Measurements from ENCODE around the gene MTHFD1L.

The MTHFD1L gene

DNA sequence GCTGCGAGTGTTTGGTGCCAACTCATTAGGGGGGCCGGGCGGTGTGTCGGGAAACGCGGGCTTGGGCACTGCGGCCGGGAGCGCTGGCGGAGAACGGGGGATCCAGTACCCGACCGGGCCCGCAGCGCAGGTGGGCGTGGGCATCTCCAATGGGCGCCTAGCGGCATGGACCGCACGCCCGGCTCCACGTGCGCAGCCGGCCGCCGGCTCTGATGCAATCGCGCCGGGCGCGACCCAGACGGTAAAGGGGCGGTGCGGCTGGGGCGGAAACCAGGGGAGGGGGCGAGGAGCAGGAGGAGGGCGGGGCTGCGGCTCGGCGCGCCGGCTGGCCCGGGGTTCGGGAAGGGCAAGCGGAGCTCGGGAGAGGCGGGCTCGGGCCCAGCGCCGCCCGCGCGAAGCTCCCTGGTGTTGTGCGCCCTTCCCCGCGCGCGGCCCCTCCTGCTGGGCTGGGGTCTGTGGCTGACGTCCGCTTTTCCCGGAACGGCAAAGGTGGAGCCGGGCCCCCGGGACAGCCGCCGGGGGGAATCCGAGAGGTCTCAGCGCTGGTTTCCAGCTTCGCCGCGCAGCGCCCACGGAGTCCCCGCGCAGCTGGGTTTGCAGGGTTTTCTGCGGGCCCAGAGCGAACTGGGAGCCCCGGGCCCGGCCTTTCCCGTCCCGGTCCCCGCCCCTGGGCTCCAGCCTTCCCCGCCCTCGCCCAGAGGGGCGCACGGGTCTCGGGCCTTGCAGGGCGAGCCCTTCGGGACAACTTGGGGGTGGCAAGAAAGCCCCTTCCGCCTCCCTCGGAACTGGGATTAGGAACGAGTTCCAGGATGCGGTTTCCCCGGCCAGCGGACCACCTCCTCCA lies 867 bp downstream of the MTHFD1L start:
- peak; percentile 82 for DNase-seq

- DNase-seq = no peak
These were observed 1.5 kb downstream of the MTHFD1L start for GRCh38 chr6:150866991-150867501.

GRCh38 chr6:150868759-150869158 lies 3.3 kb downstream of the MTHFD1L start:
- no peak for DNase-seq

DNA sequence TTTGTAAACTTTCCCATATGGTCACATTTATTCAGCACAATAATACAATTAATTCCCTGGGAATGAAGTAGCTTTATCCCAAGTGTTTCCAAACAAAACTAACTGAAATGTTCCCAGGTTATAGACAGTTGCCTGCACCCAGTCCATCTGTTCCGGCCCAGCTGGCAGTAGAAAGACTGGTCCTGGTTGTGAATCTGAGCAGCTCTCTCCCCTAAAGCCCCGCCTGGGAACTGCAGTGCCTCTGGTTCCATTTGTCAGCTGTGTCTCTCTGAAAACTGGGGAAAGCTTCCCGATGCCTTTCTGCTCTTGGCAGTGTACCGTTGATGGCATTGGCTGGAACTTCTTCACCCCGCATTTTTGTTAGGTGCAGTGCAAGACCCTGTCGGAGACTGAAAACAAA lies 8.7 kb downstream of the MTHFD1L start:
- DNase-seq = no peak

DNA sequence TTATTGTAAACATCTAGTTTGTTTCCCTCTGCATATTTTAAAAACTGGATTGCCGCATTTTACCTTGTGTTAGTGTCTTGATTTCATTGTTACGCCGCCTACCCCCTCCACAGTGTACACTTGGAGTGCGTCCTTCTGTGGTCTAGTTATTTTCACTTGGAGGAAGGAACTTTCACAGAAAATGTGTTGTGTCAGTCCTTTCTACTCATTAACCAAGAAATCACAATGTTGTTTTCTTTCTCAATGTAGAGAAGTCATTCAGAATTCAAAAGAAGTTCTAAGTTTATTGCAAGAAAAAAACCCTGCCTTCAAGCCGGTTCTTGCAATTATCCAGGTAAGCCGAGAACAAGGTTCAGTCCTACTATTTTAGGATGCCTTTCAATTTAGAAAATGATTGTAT lies 10.3 kb downstream of the MTHFD1L start:
- DNase-seq = no peak

GRCh38 chr6:150876598-150876997 lies 11.1 kb downstream of the MTHFD1L start:
- no peak for DNase-seq

GRCh38 chr6:150877928-150878327 lies 12.4 kb downstream of the MTHFD1L start:
- DNase-seq = no peak

GRCh38 chr6:150878347-150879213 lies 13.1 kb downstream of the MTHFD1L start:
- DNase-seq = no peak

DNA sequence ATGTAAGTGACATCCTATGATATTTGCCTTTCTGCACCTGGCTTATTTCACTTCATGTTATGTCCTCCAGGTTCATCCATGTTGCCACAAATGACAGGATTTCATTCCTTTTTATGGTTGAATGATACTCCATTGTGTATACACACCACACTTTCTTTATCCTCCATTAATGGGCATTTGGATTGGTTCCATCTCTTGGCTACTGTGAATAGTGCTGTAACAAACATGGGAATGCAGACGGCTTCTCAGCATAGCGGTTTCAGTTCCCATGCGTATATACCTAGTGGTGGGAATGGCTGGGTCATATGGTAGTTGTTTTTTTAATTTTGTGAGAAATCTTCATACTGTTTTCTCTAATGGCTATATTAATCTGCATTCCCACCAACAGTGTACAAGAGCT lies 14.8 kb downstream of the MTHFD1L start:
- no peak for DNase-seq

- DNase-seq = no peak
These were observed 16.5 kb downstream of the MTHFD1L start for GRCh38 chr6:150881911-150882481.

- no peak for DNase-seq
These were observed 18.0 kb downstream of the MTHFD1L start for GRCh38 chr6:150883521-150883920.

- no peak for DNase-seq
These were observed 20.7 kb downstream of the MTHFD1L start for GRCh38 chr6:150886155-150886554.

- DNase-seq = no peak
These were observed 22.6 kb downstream of the MTHFD1L start for GRCh38 chr6:150887978-150888563.

DNA sequence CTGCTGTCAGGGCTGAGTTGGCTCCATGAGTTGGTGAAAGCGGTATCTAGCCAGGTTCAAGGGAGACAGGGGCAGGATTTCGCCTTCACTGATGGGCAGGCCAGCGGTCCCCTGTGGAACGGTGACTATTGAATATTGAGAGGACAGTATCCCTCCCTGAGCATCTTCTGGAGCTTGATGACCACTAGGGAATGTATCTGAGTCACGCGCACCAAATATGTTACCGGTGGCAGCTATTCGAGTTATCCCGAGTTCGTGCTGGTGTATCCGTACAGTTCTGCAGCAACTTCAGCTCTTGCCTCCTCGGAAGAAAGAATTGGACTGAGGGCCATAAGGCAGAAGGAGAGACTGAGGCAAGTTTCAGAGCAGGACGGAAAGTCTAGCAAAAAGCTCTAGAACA lies 24.8 kb downstream of the MTHFD1L start:
- no peak for DNase-seq

DNA sequence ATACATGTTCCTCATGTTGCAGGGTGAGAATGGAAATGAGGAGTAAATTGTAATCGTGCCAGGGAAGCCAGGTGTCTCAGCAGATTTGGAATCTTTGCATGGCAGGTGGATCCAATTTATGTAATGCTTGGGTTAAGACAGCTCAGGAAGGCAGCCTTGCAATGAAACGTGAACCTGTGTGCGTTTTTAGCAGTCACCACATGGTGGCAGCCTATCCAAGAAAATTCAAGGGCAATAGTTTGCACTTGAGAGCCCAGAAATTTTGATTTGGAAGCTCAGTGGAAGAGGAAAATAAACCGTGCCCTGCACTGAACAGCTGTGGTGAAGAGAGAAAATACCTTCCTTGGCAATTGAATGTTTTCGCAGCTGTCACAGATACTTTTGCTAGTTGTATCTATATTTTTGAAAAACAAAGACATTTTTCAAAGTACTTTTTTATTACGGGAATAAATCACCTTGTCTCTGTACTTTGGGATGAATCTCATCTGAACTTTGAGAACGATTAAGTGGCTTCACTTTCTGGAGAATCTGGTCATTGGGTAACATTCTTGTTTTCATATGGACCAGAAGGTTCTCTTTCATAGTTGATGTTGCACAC lies 26.5 kb downstream of the MTHFD1L start:
- peak; percentile 45 for DNase-seq

- no peak for DNase-seq
These were observed 28.8 kb downstream of the MTHFD1L start for GRCh38 chr6:150894191-150894744.

DNA sequence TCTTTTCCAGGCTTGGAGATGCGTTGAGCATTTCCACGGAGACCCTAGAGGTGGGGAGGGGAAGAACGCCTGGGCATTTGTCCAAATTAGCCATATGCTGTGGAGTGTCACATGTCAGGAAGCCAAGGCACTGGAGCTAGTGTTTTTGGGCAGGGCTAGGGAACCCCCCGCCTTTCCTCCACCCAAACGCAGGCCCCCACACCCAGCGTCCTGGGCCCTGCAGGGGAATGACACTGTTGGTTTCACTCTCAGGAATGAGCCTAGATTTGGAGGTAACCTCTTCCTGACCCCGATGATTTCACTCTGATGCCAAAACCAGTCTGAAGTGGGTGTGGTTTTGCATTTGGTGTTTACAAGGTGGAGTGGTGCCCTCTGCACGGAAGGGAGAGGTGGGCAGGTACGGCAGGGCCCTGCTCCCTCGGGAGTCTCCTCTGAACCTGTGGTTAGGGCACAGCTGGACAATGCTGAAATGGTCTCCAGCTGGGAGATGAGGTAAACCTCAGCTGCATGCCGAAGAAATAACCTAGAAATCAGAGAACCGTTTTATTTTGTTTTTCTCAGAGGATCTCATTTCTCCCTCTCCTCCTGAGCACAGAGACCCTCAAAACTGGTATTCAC lies 29.5 kb downstream of the MTHFD1L start:
- DNase-seq = peak; percentile 11

- no peak for DNase-seq
These were observed 30.6 kb downstream of the MTHFD1L start for GRCh38 chr6:150895928-150896632.

GRCh38 chr6:150897400-150897943 lies 32.0 kb downstream of the MTHFD1L start:
- no peak for DNase-seq

DNA sequence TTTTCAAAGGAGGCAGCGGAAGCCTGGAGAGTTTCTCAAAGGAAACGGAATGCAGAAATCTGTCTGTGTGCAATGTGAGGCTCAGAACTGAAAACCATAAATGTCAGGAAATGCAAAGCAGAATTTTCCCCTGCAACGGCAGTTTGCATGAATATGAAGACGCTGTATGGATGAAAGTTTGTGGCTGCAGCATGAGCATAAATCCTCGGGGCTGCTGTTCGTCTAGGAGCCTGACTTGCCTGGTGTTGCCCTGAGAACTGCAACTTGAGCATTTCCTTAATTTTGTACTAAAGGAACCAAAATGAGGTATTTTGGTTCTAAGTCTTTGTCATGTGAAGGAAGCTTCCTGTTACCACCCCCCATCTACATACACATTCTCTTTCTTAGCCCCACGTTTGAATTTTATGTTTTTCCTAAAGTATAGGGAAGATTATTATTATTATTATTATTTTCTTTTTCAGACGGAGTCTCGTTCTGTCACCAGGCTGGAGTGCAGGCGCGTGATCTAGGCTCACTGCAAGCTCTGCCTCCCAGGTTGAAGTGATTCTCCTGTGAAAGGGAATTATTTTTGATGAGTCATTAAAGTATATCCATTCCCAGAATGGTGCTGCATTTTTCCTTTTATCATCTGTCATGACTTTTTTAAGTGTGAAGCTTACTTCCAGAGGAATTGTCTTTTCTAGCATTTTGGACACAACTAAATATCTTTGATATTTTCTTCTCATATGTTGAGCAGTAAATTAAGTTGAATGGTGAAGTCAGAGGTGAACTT lies 33.1 kb downstream of the MTHFD1L start:
- DNase-seq = no peak

All from stimulated activated CD4-positive, alpha-beta T cell treated with anti-CD3 and anti-CD28 coated beads, Interleukin-1b, Interleukin-23, amount 100 ng/mL, for 48 hours (primary cell).